AG09309 (cell line): Measurements from ENCODE around the gene VIPR1.
"Not testable (repeated sequence)": the region's sequence is repeated elsewhere in the genome, so short reads cannot be mapped to it uniquely, and the experiment has no call there.

Source experiments
- DNase-seq: peaks from one replicate; pipeline ENCODE4 v3.0.0-alpha.2; 2010; ENCODE audit warnings: low read depth
- H3K4me3 ChIP-seq: 2 replicates; pipeline ENCODE4 v1.5.1; 2011; ENCODE audit warnings: mild to moderate bottlenecking, low read depth, low read length, moderate library complexity; ENCODE audit not compliant: control insufficient read depth
- TF ChIP-seq, protein P1 (sequence below): IDR thresholded peaks from 2 replicates; pipeline ENCODE4 v1.5.1; 2011; ENCODE audit warnings: mild to moderate bottlenecking, low read depth, low read length, inconsistent platforms; ENCODE audit not compliant: insufficient read depth, control insufficient read depth; ENCODE audit errors: missing control alignments

Gene VIPR1

DNA sequence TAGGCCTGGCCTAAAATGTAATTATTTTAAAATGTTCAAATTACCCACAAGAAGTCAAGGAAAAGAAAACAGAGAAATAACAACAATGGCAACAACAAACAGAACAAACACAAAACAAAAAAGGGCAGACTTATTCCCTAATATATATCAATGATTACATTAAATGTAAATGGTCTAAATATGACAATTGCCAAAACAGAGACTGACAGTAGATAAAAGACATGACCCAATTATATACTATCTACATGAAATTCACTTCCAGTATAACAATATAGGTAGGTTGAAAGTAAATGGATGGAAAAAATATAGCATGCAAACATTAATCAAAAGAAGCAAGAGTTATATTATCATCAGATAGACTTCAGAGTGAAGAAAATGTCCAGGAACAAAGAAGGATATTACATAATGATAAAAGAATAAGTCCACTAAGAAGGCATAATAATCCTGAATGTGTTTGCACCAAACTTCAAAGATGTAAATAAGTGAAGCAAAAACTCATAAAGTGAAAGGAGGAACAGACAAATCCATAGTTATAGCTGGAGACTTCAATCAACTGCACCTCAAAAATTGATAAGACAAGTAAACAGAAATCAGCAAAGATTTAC is 72.8 kb downstream of the VIPR1 start:
- TF ChIP-seq, protein P1, sequence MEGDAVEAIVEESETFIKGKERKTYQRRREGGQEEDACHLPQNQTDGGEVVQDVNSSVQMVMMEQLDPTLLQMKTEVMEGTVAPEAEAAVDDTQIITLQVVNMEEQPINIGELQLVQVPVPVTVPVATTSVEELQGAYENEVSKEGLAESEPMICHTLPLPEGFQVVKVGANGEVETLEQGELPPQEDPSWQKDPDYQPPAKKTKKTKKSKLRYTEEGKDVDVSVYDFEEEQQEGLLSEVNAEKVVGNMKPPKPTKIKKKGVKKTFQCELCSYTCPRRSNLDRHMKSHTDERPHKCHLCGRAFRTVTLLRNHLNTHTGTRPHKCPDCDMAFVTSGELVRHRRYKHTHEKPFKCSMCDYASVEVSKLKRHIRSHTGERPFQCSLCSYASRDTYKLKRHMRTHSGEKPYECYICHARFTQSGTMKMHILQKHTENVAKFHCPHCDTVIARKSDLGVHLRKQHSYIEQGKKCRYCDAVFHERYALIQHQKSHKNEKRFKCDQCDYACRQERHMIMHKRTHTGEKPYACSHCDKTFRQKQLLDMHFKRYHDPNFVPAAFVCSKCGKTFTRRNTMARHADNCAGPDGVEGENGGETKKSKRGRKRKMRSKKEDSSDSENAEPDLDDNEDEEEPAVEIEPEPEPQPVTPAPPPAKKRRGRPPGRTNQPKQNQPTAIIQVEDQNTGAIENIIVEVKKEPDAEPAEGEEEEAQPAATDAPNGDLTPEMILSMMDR = no peak
- no peak for DNase-seq
- H3K4me3 ChIP-seq = no peak overlapping the region

DNA sequence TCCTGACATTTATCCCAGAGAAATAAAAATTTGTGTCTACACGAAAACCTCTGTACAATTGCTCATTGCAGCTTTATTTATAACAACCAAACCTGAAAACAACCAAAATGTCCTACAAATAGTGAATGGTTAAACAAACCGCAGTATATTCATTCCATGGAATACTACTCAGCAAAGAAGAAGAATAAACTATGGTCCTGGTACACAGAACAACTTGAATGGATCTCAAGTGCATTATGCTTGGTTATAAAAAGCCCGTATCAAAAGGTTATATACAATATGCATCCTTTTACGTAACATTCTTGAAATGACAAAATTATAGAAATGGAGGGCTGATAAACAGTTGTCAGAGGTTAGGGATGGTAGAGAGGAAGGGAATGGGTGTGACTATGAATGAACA is 75.6 kb downstream of the VIPR1 start:
- TF ChIP-seq, protein P1 = no peak
- no peak overlapping the region for H3K4me3 ChIP-seq
- no peak for DNase-seq

DNA sequence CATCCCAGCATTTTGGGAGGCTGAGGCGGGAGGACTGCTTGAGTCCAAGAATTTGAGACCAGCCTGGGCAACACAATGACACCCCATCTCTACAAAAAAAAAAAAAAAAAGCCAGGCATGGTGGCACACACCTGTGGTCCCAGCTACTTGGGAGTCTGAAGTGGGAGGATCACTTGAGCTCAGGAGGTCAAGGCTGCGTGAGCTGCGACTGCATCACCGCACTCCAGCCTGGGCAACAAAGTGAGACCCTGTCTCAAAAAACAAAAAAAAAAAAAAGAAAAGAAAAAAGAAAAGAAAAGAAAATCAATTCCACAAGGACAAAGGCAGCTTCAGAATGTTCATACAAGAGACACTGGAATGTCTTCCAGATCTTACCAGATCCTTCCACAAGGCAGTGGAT is 76.9 kb downstream of the VIPR1 start:
- DNase-seq, H3K4me3 ChIP-seq: not testable (repeated sequence)

DNA sequence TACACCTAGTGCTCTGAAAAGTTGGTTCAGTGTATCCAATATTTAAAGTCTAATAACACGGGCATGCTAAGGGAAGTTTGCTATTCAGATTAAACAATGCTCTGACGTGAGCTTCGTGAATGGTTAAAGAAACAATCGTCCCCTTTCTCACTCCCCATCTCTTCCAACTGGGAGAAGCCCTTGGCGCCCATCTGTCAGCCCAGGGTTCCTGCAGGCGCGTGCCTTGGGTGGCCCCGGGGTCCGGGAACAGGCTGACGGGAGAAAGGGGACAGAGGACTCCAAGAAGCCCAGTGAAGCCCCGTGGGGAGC is 78.9 kb downstream of the VIPR1 start:
- TF ChIP-seq, protein P1 = no peak
- peak overlapping the region; percentile 56 for H3K4me3 ChIP-seq
- no peak for DNase-seq

DNA sequence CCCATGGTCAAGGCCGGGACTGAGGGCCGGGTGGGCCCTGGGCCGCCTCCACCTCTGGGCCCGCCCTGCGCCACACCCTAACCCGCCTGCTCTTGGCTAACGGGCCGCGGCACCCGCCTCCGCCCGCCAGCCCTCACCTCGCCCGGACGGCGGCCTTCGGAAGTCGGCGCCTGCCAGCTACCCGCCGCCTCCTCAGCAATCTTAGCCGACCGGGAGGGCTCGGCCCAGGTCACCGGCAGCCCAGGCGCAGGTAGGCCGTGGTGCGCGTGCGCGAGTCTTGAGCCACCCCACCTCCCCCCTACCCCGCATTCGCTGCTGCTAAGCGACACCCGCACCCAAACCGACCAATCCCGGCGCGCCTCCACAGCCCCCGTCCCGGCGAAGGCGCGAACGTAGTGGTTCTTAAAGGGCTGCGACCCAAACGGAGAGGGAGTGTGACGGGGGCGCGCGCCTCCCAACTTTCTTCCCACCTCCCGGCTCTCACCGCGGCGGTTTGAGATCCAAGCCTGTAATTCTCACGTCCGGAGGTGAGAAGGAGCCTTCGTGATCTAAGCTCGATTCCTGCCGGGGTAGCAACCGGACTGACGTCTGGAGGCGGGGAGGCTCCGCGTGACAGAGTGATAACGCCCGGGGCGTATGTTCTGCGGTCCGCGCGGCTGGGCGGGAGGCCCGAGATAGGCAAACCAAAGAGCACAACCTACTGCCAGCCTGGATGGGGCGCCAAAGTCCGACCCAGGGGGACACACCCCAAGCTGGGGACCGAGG is 79.4 kb downstream of the VIPR1 start, which contains the start of gene SEC22C:
Gene SEC22C (minus strand): TSS at position 259 of the 765 bp plus-strand sequence. CDS start 12,921 bp downstream, outside the sequence.
- DNase-seq = peak; percentile 45
- H3K4me3 ChIP-seq = peak within 1 kb of the TSS; percentile 56
- TF ChIP-seq, protein P1 = peak; percentile 29

DNA sequence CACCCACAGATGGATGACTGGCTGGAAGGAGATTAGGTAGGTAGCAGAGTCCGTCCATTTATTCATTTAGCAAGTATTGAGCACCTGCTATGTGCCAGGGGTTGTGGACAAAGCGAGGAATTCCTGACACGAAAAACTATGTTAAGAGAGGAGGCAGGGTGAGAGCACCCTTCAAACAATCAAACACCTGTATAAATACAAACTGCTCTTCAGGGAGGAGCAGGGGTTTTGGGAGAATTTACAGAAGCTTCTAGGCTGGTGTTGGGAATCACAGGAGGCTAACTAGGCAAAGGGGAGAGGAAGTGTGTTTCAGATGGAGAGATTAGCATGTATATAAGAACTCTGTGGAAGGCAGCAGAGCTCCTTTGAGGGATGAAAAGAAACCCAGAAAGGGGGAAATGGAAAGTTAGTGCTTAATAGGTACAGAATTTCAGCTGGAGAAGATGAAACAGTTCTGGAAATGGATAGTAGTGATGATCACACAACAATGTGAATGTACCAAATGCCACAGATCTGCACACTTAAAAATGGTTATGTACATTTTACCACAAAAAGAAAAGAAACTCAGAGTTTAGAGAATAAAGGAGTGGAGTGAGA is 80.1 kb downstream of the VIPR1 start:
- DNase-seq = no peak
- TF ChIP-seq, protein P1 = no peak
- H3K4me3 ChIP-seq = peak overlapping the region; percentile 56
